ENCODE data around the gene IFT172. TPM values are rescaled to one million over a fixed set of nuclear protein-coding genes. Genes with fewer than 3 reads are reported as not detected.

Gene IFT172
- total RNA-seq, 2 experiments from 2014 or later = 13.9 to 26.8 TPM

- Histone ChIP-seq H3K27ac (ENCODE audit: low read depth, low read length, poor library complexity, severe bottlenecking) (no peak within 1 kb of the TSS), H3K9me3 (ENCODE audit: low read length) (no peaks in the 10 kb centered on the region), H3K36me3 (ENCODE audit: insufficient read depth, low read length) (no peaks in the 10 kb centered on the region), H3K4me1 (ENCODE audit: insufficient read depth, low read length, poor library complexity, severe bottlenecking) (peaks cover 2% of the 10 kb centered on the region), H3K9me2 (ENCODE audit: insufficient read depth, low read length) (no peaks in the 10 kb centered on the region), H3K4me2 (ENCODE audit: low read length) (no peak within 1 kb of the TSS), H3K4me3 (ENCODE audit: low read depth, low read length, poor library complexity, severe bottlenecking) (no peak within 1 kb of the TSS), H3K79me2 (ENCODE audit: insufficient read depth, low read depth, low read length) (no peaks in the 10 kb centered on the region), H4K20me1 (ENCODE audit: insufficient read depth, low read length) (no peaks in the 10 kb centered on the region), H2AFZ (ENCODE audit: low read length) (no peak within 1 kb of the TSS)
- ChIA-PET POLR2A (interaction anchor here (0.6 kb wide), 1 partner anchor 1438 kb away, joined by 4 read pairs; no protein-coding TSS in a partner anchor), CTCF (ENCODE audit: unreplicated experiment) (no interaction called here)
- no TSS peak for BruUV-seq (replicated peaks)
- intact Hi-C loops (cut with micrococcal nuclease; ENCODE audit: unreplicated experiment) = no loop called here
- no peak for DNase-seq (ENCODE audit: low spot score)
- TF ChIP-seq CTCF (conservative IDR thresholded peaks at IDR 0.05; ENCODE audit: low read length) (no peak), EZH2phosphoT487 (IDR thresholded peaks at IDR 0.05; ENCODE audit: borderline replicate concordance, low read depth, low read length) (no peak)
These were observed 5.5 kb upstream of the IFT172 start, which contains the start of gene FNDC4 for GRCh38 chr2:27494944-27495554. Gene FNDC4 (minus strand): TSS chr2:27495200. CDS start chr2:27494679, 521 bp downstream.

GRCh38 chr2:27494284-27494943 is 4.9 kb upstream of the IFT172 start:
- ChIA-PET POLR2A (interaction anchor here (0.6 kb wide), 1 partner anchor 1437 kb away, joined by 4 read pairs; no protein-coding TSS in a partner anchor), CTCF (ENCODE audit: unreplicated experiment) (no interaction called here)
- no TSS peak for BruUV-seq (replicated peaks)
- H3K9me2 ChIP-seq (ENCODE audit: insufficient read depth, low read length) = no peaks in the 10 kb centered on the region
- intact Hi-C loops (cut with micrococcal nuclease; ENCODE audit: unreplicated experiment) = no loop called here
- no peak overlapping the region for H3K27ac ChIP-seq (ENCODE audit: low read depth, low read length, poor library complexity, severe bottlenecking)
- H3K36me3 ChIP-seq (ENCODE audit: insufficient read depth, low read length) = no peaks in the 10 kb centered on the region
- H3K4me3 ChIP-seq (ENCODE audit: low read depth, low read length, poor library complexity, severe bottlenecking) = no peak overlapping the region
- H3K4me2 ChIP-seq (ENCODE audit: low read length) = no peak overlapping the region
- H4K20me1 ChIP-seq (ENCODE audit: insufficient read depth, low read length) = no peaks in the 10 kb centered on the region
- TF ChIP-seq EZH2phosphoT487 (IDR thresholded peaks at IDR 0.05; ENCODE audit: borderline replicate concordance, low read depth, low read length) (no peak), CTCF (conservative IDR thresholded peaks at IDR 0.05; ENCODE audit: low read length) (no peak)
- no peaks in the 10 kb centered on the region for H3K9me3 ChIP-seq (ENCODE audit: low read length)
- no peaks in the 10 kb centered on the region for H3K79me2 ChIP-seq (ENCODE audit: insufficient read depth, low read depth, low read length)
- H2AFZ ChIP-seq (ENCODE audit: low read length) = no peak overlapping the region
- no peak for DNase-seq (ENCODE audit: low spot score)
- peaks cover 5% of the 10 kb centered on the region for H3K4me1 ChIP-seq (ENCODE audit: insufficient read depth, low read length, poor library complexity, severe bottlenecking)

GRCh38 chr2:27493948-27494283 is 4.4 kb upstream of the IFT172 start:
- H3K36me3 ChIP-seq (ENCODE audit: insufficient read depth, low read length) = no peaks in the 10 kb centered on the region
- DNase-seq (ENCODE audit: low spot score) = no peak
- no peaks in the 10 kb centered on the region for H3K79me2 ChIP-seq (ENCODE audit: insufficient read depth, low read depth, low read length)
- no peak overlapping the region for H3K4me3 ChIP-seq (ENCODE audit: low read depth, low read length, poor library complexity, severe bottlenecking)
- CTCF ChIA-PET (ENCODE audit: unreplicated experiment) = no interaction called here
- H4K20me1 ChIP-seq (ENCODE audit: insufficient read depth, low read length) = no peaks in the 10 kb centered on the region
- no peaks in the 10 kb centered on the region for H3K9me3 ChIP-seq (ENCODE audit: low read length)
- H3K27ac ChIP-seq (ENCODE audit: low read depth, low read length, poor library complexity, severe bottlenecking) = no peak overlapping the region
- POLR2A ChIA-PET = no interaction called here
- peaks cover 7% of the 10 kb centered on the region for H3K4me1 ChIP-seq (ENCODE audit: insufficient read depth, low read length, poor library complexity, severe bottlenecking)
- intact Hi-C loops (cut with micrococcal nuclease; ENCODE audit: unreplicated experiment) = no loop called here
- H3K4me2 ChIP-seq (ENCODE audit: low read length) = no peak overlapping the region
- H3K9me2 ChIP-seq (ENCODE audit: insufficient read depth, low read length) = no peaks in the 10 kb centered on the region
- no peak for TF ChIP-seq EZH2phosphoT487 (IDR thresholded peaks at IDR 0.05; ENCODE audit: borderline replicate concordance, low read depth, low read length)
- TF ChIP-seq CTCF (conservative IDR thresholded peaks at IDR 0.05; ENCODE audit: low read length) = no peak
- BruUV-seq (replicated peaks) = no TSS peak
- H2AFZ ChIP-seq (ENCODE audit: low read length) = no peak overlapping the region

All from OCI-LY7 (cell line).